GM19438 (cell line): ENCODE data around the gene TTC23L.
"Not testable (repeated sequence)": the region's sequence is repeated elsewhere in the genome, so short reads cannot be mapped to it uniquely, and the experiment has no call there.

Source experiments
- ATAC-seq: cut with Tn5 transposase; IDR thresholded peaks from one replicate; pipeline ENCODE4 v1.9.1; 2021; ENCODE audit warnings: low read depth; ENCODE audit not compliant: unreplicated experiment

TTC23L gene

GRCh38 chr5:34915856-34916192, 76.9 kb downstream of the TTC23L start:
- ATAC-seq, result peak; percentile 20

- no peak for ATAC-seq
Observed at GRCh38 chr5:34916518-34916917, 77.6 kb downstream of the TTC23L start.

GRCh38 chr5:34918025-34918424, 79.1 kb downstream of the TTC23L start:
- ATAC-seq, result no peak

GRCh38 chr5:34919077-34919476, 80.1 kb downstream of the TTC23L start:
- ATAC-seq, result no peak

- ATAC-seq, result not testable (repeated sequence)
Observed at GRCh38 chr5:34923256-34923655, 84.3 kb downstream of the TTC23L start.

GRCh38 chr5:34923694-34924461, 84.9 kb downstream of the TTC23L start:
- ATAC-seq, result no peak

GRCh38 chr5:34924462-34924765, 85.5 kb downstream of the TTC23L start:
- ATAC-seq, result no peak

- ATAC-seq, result no peak
Observed at GRCh38 chr5:34926318-34926888, 87.4 kb downstream of the TTC23L start.

GRCh38 chr5:34927785-34928184, 88.8 kb downstream of the TTC23L start:
- ATAC-seq, result no peak

GRCh38 chr5:34928267-34928666, 89.3 kb downstream of the TTC23L start:
- ATAC-seq, result no peak

GRCh38 chr5:34929134-34929719, 90.3 kb downstream of the TTC23L start, which contains the start of gene DNAJC21:
Gene DNAJC21 (plus strand): TSS chr5:34929559. CDS start chr5:34929820, 261 bp downstream.
- ATAC-seq, result peak; percentile 79

- ATAC-seq, result peak; percentile 62
Observed at GRCh38 chr5:34929720-34930461, 90.9 kb downstream of the TTC23L start.

- no peak for ATAC-seq
Observed at GRCh38 chr5:34930462-34930844, 91.5 kb downstream of the TTC23L start.

- no peak for ATAC-seq
Observed at GRCh38 chr5:34930870-34931269, 91.9 kb downstream of the TTC23L start.

- no peak for ATAC-seq
Observed at GRCh38 chr5:34932947-34933346, 94.0 kb downstream of the TTC23L start.

- no peak for ATAC-seq
Observed at GRCh38 chr5:34941936-34942335, 103.0 kb downstream of the TTC23L start.

GRCh38 chr5:34944044-34944443, 105.1 kb downstream of the TTC23L start:
- no peak for ATAC-seq

- no peak for ATAC-seq
Observed at GRCh38 chr5:34944460-34945047, 105.6 kb downstream of the TTC23L start.
